GM18951 (cell line): ENCODE results near the gene SLC25A21.
"Not testable (repeated sequence)": the region's sequence is repeated elsewhere in the genome, so short reads cannot be mapped to it uniquely, and the experiment has no call there.

Experiments
- POLR2A ChIP-seq: IDR thresholded peaks from 4 replicates; pipeline ENCODE4 v1.6.1; 2011; ENCODE audit warnings: mild to moderate bottlenecking; ENCODE audit not compliant: insufficient read length, insufficient read depth; ENCODE audit errors: extremely low read depth
- in situ Hi-C: fragments of 300-500 bp; cut with MboI; formaldehyde crosslinking; loops from one replicate; pipeline ENCODE4 v1.12.0; 2022; ENCODE audit warnings: low sequenced_read_pairs, mixed read lengths, inconsistent platforms; ENCODE audit not compliant: unreplicated experiment

The SLC25A21 gene

GRCh38 chr14:37081218-37081617 is 91.2 kb downstream of the SLC25A21 start:
- no peak for TF ChIP-seq POLR2A
- in situ Hi-C loops, result no loop called here

- in situ Hi-C loops, result no loop called here
- no peak for TF ChIP-seq POLR2A
Observed at GRCh38 chr14:37078131-37078530, 94.3 kb downstream of the SLC25A21 start.

- in situ Hi-C loops, result not testable (repeated sequence)
Observed at GRCh38 chr14:37074320-37074719, 98.1 kb downstream of the SLC25A21 start.

DNA sequence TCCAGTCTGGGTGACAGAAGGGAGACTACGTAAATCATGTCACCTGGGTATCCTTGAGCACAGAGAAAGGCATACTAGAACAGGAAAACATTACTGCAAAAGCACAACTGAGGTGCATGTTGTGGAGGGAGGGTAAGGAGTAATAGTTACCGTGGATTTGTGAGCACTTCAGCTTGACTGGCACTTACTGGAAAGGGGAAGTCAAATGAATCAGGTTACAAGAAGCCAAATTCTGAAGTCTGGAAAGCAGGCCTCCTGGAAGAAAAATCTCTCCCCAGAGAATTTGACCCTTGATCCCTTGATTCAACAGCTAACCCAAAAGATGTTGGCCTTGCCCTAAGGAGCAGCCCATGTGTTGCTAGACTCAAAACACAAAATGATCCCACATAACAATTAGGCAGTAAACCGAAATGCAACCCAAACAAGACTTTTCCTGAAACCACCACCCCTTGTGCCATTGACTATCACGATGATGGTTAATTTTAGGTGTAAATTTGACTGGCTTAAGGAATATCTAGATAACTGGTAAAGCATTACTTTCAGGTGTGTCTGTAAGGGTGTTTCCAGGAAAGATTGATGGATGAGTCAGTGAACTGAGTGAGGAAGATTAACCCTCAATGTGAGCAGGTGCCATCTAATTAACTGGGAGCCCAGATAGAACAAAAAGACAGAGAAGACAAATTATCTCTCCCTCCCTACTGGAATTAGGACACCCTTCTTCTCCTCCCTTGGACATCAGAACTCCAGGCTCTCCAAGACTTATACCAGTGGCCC is 108.8 kb downstream of the SLC25A21 start:
- in situ Hi-C loops, result no loop called here
- no peak for TF ChIP-seq POLR2A

- in situ Hi-C loops, result no loop called here
- TF ChIP-seq POLR2A, result no peak
Observed at GRCh38 chr14:37062191-37062803, 110.1 kb downstream of the SLC25A21 start.

GRCh38 chr14:37061697-37062096 is 110.7 kb downstream of the SLC25A21 start:
- no peak for TF ChIP-seq POLR2A
- in situ Hi-C loops, result no loop called here

- no peak for TF ChIP-seq POLR2A
- in situ Hi-C loops, result no loop called here
Observed at GRCh38 chr14:37060496-37061260, 111.7 kb downstream of the SLC25A21 start.

DNA sequence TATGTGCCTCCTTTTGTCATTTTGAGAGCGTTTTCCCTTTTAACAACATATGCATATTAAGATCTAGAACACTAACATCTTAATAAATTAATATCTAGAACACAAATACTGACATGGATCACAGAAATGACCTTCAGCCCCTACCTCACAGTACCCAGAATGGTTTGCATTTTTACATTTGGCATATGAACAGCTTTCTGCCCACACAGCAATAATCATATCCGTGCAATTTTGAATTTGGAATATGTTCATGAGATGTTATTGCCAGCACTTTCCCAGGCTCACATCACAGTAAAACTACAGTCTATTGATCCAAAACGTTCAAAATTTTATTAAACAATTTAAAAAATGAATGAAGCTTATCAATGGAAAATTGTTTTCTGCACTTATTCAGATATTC is 114.6 kb downstream of the SLC25A21 start:
- in situ Hi-C loops, result no loop called here
- no peak for TF ChIP-seq POLR2A

DNA sequence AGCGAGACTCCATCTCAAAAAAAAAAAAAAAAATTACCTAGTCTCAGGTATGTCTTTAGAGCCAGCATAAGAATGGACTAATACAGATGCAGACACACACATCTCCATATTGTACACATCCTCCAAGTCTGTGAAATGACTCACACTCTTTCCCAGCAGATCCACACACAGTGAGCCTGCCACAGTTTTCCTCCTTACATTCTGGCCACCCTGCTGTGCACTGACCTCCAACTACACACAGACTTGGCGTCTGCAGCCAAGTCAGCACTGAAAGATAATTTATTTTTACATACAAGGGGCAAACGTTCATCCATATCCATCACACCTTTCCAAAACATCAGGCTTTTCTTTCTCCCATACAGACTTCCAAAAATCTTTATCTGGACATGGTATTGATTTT is 115.9 kb downstream of the SLC25A21 start:
- in situ Hi-C loops, result no loop called here
- TF ChIP-seq POLR2A, result no peak

DNA sequence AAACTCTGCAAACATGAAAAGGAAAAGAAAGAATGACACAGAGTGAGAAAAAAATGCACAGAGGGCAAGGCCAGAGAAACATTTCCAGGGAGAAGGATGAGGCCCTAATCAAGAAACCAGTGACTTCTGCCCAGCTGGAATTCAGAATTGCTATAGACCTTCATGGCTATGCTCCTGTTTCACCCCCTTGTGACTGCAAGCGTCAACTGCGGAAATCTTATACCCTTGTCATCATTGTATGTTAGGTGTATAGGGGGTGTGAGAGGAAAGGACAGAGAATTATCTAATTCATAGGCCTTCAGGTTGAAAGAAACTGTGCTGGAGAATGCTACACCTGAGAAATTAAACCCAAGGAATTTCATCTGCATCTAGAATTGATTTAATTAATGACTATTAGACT is 117.5 kb downstream of the SLC25A21 start:
- no peak for TF ChIP-seq POLR2A
- in situ Hi-C loops, result no loop called here

- in situ Hi-C loops, result no loop called here
- TF ChIP-seq POLR2A, result no peak
Observed at GRCh38 chr14:37054144-37054543, 118.3 kb downstream of the SLC25A21 start.

DNA sequence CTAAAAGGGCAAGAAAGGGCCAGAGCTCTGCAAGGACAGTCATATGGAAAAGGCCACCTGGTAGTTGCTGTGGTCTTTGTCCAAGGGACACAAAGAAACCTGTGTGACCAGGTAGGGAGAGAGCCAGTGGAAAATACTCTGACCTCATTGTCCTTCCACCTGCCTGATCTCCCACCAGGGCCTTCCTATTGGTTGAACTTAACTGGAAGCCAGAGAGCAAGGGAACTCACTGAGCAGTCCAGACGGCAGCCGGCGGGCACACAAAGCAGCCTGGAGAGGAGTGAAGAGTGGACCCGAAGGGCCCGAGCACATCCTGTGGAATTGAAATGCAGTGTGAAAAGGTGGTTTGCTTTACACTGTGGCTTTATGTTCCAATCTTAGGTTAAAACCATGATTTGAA is 120.7 kb downstream of the SLC25A21 start:
- no peak for TF ChIP-seq POLR2A
- in situ Hi-C loops, result no loop called here

GRCh38 chr14:37051153-37051552 is 121.3 kb downstream of the SLC25A21 start:
- in situ Hi-C loops, result no loop called here
- TF ChIP-seq POLR2A, result no peak

GRCh38 chr14:37048666-37049071 is 123.7 kb downstream of the SLC25A21 start:
- in situ Hi-C loops, result no loop called here
- no peak for TF ChIP-seq POLR2A

GRCh38 chr14:37047996-37048395 is 124.4 kb downstream of the SLC25A21 start:
- no peak for TF ChIP-seq POLR2A
- in situ Hi-C loops, result no loop called here
